ENCODE results near the gene C13orf42.

C13orf42 gene

GRCh38 chr13:51032831-51033230 is 78.2 kb downstream of the C13orf42 start:
- Histone ChIP-seq H3K27ac (no peak overlapping the region), H3K36me3 (no peaks in the 10 kb centered on the region), H3K9me3 (no peaks in the 10 kb centered on the region), H3K27me3 (no peaks in the 10 kb centered on the region), H3K4me3 (ENCODE audit: low read depth in 1 of 2, low read length in 1 of 2) (no peak overlapping the region), H3K4me1 (ENCODE audit: control insufficient read depth in 1 of 2, insufficient read depth in 1 of 2, low read depth in 1 of 2, low read length in 1 of 2) (no peaks in the 10 kb centered on the region)
- no peak for TF ChIP-seq CTCF (IDR thresholded peaks at IDR 0.05)
